AG04449 (cell line): ENCODE data around the gene MYO16.

Source experiments
- CTCF ChIA-PET: fragments of 350-600 bp; formaldehyde crosslinking; extraction: SDS; loops from one replicate; lab custom pipeline; 2021; ENCODE audit warnings: antibody characterized with exemption; lab: Yijun Ruan, JAX
- POLR2A ChIA-PET: fragments of 400-600, 350-600 bp; formaldehyde crosslinking; extraction: SDS; loops from one replicate; lab custom pipeline; 2020; ENCODE audit warnings: antibody characterized with exemption, inconsistent platforms; lab: Yijun Ruan, JAX
- DNase-seq: peaks from one replicate; pipeline ENCODE4 v3.0.0-alpha.2; 2010; ENCODE audit warnings: low read depth, low spot score
- H3K4me3 ChIP-seq: 2 replicates; pipeline ENCODE4 v1.5.1; 2011; ENCODE audit warnings: low read depth, mild to moderate bottlenecking, control low read depth, low read length
- TF ChIP-seq, protein P1 (sequence below): IDR thresholded peaks from one replicate; pipeline ENCODE4 v1.5.1; 2011; ENCODE audit warnings: mild to moderate bottlenecking, moderate library complexity, low read length, control low read depth, inconsistent platforms; ENCODE audit not compliant: insufficient read depth; ENCODE audit errors: missing control alignments

The MYO16 gene

DNA sequence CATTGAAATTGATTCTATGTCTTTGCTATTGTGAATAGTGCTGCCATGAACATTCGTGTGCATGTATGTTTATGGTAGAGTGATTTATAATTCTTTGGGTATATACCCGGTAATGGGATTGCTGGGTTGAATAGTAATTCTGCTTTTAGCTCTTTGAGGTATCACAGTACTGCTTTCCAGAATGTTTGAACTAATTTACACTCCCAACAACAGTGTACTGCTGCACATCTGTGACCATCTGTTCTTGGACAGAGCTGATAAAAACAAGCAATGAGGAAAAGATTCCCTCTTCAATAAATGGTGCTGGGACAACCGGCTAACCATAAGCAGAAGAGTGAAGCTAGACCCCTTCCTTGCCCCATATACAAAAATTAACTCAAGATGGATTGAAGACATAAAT, 231.0 kb downstream of the MYO16 start:
- TF ChIP-seq, protein P1, sequence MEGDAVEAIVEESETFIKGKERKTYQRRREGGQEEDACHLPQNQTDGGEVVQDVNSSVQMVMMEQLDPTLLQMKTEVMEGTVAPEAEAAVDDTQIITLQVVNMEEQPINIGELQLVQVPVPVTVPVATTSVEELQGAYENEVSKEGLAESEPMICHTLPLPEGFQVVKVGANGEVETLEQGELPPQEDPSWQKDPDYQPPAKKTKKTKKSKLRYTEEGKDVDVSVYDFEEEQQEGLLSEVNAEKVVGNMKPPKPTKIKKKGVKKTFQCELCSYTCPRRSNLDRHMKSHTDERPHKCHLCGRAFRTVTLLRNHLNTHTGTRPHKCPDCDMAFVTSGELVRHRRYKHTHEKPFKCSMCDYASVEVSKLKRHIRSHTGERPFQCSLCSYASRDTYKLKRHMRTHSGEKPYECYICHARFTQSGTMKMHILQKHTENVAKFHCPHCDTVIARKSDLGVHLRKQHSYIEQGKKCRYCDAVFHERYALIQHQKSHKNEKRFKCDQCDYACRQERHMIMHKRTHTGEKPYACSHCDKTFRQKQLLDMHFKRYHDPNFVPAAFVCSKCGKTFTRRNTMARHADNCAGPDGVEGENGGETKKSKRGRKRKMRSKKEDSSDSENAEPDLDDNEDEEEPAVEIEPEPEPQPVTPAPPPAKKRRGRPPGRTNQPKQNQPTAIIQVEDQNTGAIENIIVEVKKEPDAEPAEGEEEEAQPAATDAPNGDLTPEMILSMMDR, result no peak
- POLR2A ChIA-PET, result no interaction called here
- H3K4me3 ChIP-seq, result no peak overlapping the region
- DNase-seq, result no peak
- CTCF ChIA-PET, result no interaction called here

DNA sequence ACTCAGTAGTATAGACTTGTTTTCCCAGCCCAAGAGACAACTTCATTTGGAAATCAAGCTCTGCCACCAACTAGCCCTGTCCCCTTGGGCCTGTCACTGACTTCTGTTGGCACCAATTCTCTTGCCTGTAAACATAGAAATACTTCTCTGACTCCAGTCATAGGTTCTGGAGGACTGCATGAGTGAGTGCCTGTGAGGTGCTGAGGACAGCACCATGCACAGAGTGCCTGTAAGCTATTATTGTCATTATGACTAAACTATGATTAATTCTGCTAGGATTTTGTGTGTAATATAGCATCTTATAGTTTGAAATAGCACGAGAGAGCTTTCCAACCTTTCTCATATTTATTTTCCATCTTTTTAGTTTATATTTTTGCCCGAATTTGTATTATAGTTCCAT, 247.9 kb downstream of the MYO16 start:
- TF ChIP-seq, protein P1, result no peak
- POLR2A ChIA-PET, result no interaction called here
- no peak overlapping the region for H3K4me3 ChIP-seq
- no peak for DNase-seq
- CTCF ChIA-PET, result no interaction called here

DNA sequence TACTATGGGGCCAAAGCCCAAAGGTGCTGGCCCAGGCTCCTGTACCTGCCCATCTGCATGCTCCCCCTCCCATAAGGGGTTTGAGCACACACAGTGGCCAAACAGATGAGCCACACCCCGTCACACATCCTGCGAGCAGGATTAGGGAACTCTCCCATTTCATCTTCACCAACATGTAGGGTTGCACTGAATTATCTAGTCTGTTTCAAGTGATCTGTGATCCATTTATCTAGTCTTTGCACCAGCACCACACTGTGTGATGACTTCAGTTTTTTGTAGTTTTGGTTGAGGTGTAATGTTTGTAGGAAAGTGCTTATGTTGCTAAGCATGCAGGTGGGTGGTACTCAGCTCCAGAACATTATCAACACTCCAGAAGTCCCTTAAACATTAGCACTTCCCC, 249.3 kb downstream of the MYO16 start:
- no peak for DNase-seq
- ChIA-PET CTCF (no interaction called here), POLR2A (no interaction called here)
- TF ChIP-seq, protein P1, result no peak
- no peak overlapping the region for H3K4me3 ChIP-seq

DNA sequence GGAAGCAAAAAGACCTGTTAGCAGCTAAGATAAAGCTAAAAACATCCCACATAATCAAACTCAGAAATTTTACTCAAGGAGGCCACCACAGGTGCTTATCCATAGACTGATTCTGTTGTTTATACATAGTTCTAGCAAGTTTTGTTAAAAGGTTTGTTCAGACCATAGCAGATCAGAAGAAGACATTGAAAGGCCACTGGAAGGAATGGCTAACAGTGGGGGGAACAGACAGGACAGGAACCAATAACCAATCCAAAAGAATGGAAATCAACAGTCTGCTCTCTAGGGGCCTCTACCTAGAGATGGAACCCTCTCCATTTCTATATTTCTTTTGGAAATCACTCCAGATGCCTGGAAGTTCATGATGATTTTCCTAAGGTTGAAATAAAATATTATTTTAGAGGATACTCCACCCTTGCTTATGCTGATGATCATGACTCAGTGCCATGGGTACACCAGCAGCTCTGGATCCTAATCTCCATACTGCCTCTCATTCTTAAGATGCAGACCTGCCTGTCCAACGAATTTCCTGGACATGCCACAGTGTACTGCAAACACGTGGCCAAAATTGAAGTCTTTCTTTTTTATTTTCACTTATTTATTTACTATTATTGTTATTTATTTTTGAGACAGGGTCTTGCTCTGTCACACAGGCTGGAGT, 260.0 kb downstream of the MYO16 start:
- TF ChIP-seq, protein P1, result no peak
- ChIA-PET POLR2A (no interaction called here), CTCF (interaction anchor here (0.8 kb wide), 1 partner anchor 280 kb away, joined by 3 read pairs; no protein-coding TSS in a partner anchor)
- H3K4me3 ChIP-seq, result no peak overlapping the region
- DNase-seq, result no peak

DNA sequence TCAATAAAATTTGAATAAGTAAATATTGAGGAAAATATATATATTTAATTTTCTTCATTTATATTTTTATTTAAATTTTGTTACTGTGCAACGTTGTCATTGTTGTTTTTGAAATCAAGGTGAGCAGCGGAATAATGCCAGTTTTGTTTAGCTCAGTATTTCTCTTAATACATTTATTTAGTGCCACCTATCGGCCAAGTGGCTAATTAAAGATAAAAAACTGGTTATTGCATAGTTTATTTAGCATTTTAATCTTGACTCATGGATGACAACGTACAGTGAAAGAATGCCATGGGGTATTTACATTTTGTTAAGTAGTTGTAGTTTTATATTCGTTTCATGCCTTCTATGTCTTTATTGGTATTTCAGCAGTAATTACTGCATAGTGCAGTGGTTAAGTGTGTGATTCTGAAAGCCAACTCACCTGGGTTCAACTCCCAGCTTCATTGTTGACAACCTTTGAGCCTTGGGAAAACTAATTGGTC, 265.9 kb downstream of the MYO16 start:
- H3K4me3 ChIP-seq, result no peak overlapping the region
- CTCF ChIA-PET, result interaction anchor here (0.7 to 6.1 kb wide), 23 partner anchors 8 to 672 kb away, joined by 3 to 64 read pairs (median 5); no protein-coding TSS in a partner anchor
- POLR2A ChIA-PET, result interaction anchor here (0.5 kb wide), 1 partner anchor 212 kb away, joined by 3 read pairs; no protein-coding TSS in a partner anchor
- DNase-seq, result peak; percentile 26
- TF ChIP-seq, protein P1, result peak; percentile 17

DNA sequence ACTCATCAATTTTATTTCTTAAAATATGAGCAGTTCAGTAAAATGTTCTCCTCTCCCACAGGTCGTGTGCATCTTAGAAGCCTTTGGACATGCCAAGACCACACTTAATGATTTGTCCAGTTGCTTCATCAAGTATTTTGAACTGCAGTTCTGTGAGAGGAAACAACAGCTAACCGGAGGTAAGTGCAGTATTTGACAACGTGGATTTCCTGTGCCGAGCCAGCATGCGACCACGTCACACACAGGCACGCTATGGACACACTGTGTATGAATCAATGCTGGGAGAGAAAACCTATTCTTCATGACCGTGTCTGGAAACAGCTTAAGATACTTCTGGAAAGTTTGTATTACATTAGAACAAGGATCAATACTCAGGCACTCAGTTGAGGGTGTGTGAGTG, 268.5 kb downstream of the MYO16 start:
- TF ChIP-seq, protein P1, result no peak
- POLR2A ChIA-PET, result no interaction called here
- CTCF ChIA-PET, result interaction anchor here (0.9 to 6.1 kb wide), 9 partner anchors 8 to 575 kb away, joined by 3 to 64 read pairs (median 4); no protein-coding TSS in a partner anchor
- no peak for DNase-seq
- no peak overlapping the region for H3K4me3 ChIP-seq
